GM12865 (cell line): ENCODE results near the gene ETV6.
"Not testable (repeated sequence)": the region's sequence is repeated elsewhere in the genome, so short reads cannot be mapped to it uniquely, and the experiment has no call there.

Experiments used
- DNase-seq: peaks from one replicate; pipeline ENCODE4 v3.0.0; 2010; ENCODE audit warnings: low read depth
- H3K4me3 ChIP-seq: 2 replicates; pipeline ENCODE4 v1.5.1; 2011; ENCODE audit warnings: mild to moderate bottlenecking, low read depth, low read length, control low read depth
- TF ChIP-seq, protein P1 (sequence below): IDR thresholded peaks from 2 replicates; pipeline ENCODE4 v1.5.1; 2011; ENCODE audit warnings: low read length, control low read depth, low read depth, inconsistent platforms; ENCODE audit not compliant: insufficient read depth; ENCODE audit errors: missing control alignments

ETV6 gene

DNA sequence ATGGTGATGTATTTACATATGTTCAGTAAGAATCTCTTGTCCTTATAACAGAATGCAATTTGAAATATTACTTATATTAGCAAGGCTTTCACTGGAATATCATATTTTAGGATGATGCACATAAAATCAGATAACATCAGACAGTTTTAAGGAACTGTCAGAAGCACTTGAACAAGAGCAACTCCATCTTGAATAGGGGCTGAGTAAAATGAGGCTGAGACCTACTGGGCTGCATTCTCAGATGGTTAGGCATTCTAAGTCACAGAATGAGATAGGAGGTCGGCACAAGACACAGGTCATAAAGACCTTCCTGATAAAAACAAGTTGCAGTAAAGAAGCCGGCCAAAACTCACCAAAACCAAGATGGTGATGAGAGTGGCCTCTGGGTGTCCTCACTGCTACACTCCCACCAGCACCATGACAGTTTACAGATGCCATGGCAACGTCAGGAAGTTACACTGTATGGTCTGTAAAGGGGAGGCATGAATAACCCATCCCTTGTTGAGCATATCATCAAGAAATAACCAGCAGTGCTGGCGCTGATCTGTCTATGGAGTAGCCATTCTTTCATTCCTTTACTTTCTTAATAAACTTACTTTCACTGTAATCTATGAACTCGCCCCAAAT is 27.6 kb upstream of the ETV6 start:
- no peak overlapping the region for H3K4me3 ChIP-seq
- TF ChIP-seq, protein P1, sequence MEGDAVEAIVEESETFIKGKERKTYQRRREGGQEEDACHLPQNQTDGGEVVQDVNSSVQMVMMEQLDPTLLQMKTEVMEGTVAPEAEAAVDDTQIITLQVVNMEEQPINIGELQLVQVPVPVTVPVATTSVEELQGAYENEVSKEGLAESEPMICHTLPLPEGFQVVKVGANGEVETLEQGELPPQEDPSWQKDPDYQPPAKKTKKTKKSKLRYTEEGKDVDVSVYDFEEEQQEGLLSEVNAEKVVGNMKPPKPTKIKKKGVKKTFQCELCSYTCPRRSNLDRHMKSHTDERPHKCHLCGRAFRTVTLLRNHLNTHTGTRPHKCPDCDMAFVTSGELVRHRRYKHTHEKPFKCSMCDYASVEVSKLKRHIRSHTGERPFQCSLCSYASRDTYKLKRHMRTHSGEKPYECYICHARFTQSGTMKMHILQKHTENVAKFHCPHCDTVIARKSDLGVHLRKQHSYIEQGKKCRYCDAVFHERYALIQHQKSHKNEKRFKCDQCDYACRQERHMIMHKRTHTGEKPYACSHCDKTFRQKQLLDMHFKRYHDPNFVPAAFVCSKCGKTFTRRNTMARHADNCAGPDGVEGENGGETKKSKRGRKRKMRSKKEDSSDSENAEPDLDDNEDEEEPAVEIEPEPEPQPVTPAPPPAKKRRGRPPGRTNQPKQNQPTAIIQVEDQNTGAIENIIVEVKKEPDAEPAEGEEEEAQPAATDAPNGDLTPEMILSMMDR: no peak
- DNase-seq: peak; percentile 51

DNA sequence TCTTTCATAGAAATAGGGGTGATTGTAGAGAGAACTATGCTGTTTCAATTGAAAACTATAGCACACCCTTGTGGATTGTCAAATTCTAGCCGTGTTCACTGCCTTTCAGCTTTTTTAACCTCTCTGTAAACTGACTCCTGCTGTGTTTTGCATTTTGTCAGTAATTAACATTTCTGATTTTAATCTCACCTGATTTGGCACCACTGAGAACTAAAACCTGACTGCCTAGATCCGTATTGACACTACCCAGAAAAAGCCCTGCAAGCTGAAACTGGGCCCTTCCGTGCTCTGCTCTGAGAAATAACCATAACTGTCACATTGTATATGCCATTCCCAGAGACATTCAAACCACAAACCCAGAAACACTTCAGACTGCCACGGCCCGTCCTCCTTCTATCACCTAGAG is 26.6 kb upstream of the ETV6 start:
- no peak overlapping the region for H3K4me3 ChIP-seq
- TF ChIP-seq, protein P1: peak; percentile 8
- DNase-seq: peak; percentile 13

DNA sequence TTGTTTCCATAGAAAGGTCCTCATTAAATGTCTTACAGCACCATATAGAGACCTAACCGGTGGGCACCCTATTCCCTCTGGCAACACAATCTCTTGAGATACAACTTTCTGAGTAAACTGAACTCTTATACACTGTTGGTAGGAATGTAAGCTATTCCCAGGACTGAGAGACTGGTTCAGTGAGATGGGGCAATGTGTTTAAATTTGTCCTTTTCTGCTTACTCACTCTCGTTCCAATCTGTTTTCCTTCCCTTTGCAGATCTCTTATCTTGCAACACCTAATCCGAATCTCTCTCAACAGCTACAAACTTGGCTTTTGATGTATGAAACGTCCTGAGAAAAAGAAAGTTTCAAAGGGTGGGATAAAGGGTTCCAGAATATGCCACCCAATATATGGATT is 26.1 kb upstream of the ETV6 start:
- TF ChIP-seq, protein P1: no peak
- no peak for DNase-seq
- H3K4me3 ChIP-seq: no peak overlapping the region

DNA sequence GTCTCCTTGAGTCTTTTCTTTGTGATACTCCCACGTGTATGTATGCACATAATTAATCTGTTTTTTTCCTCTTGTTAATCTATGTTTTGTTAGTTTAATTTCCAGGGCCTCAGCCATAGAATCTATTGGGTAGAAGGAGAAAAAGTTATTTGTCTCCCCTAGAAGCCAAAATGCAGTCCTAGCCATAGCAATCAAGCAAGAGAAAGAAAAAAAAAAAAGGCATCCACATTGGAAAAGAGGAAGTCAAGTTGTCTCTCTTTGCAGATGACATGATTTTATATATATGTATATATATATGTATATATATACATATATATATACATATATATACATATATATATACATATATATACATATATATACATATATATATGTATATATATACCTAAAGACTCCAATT is 25.4 kb upstream of the ETV6 start:
- TF ChIP-seq, protein P1: no peak

GRCh38 chr12:11627709-11628108 is 21.8 kb upstream of the ETV6 start:
- not testable (repeated sequence) for H3K4me3 ChIP-seq, DNase-seq

More for the DNA sequence above, 25.4 kb upstream of the ETV6 start:
- no peak for DNase-seq
- H3K4me3 ChIP-seq: no peak overlapping the region

DNA sequence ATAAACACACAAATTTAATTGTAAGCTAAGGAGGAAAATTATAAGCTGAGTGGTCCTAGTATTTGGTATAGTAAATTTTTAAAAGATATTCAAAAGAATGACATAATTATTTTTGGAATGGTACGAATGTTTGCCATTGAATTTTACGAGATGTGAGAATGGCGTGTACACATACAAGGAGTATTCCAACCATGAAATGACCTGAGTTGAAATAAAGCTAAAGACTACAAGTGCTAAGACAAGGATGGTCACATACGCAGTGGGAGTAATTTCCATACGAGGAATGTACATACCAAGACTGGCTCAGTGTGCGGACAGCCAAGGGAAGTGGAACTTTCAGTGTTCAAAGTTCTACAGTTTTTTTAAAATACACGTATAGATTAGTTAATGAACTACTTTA is 21.1 kb upstream of the ETV6 start:
- H3K4me3 ChIP-seq: no peak overlapping the region
- TF ChIP-seq, protein P1: no peak
- DNase-seq: no peak

DNA sequence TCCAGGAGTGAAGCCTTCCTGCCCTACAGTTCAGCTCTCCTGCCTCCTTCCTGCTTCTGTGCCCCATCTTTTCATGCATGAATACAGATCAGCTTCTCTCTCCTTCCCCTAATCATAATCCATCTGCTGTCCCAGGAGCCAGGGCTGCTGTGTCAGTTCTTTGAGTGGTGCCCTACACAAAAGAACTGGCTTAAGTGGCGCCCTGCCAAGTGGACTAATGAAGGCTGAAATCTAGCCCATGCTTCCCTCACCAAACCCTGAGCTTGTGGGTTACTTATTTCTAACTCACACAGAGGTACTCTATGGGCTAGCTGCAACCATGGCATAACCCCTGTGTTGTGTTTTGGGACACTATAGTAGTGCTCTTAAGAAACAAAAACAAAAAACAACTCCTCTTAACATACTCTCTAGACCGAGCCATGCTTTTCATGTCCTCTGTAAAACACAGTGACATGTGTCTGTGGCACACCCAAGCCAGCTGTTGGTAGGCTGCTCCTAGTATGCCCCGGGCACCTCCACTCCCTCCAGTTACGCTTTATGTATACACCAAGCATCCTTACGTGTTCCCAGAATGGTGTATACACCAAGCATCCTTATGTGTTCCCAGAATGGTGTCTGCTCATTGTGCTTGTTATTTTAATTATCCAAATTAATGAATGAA is 19.3 kb upstream of the ETV6 start:
- TF ChIP-seq, protein P1: no peak
- no peak for DNase-seq
- H3K4me3 ChIP-seq: no peak overlapping the region
